DOHH2 (cell line): ENCODE measurements around the gene THBS1.

Experiments used
- H3F3A ChIP-seq: fragments of 200-600 bp; sonication (generic), shearing (Covaris generic); 2 replicates; pipeline ENCODE4 v1.6.0; 2016; ENCODE audit warnings: antibody characterized with exemption, mild to moderate bottlenecking; ENCODE audit not compliant: control insufficient read depth, insufficient read depth
- H3K27ac ChIP-seq: fragments of 200-600 bp; sonication (generic); 2 replicates; pipeline ENCODE4 v1.5.1; 2014; ENCODE audit warnings: low read depth, mild to moderate bottlenecking, low read length, moderate library complexity
- H3K27me3 ChIP-seq: fragments of 200-600 bp; sonication (generic); 2 replicates; pipeline ENCODE4 v1.6.1; 2014; ENCODE audit warnings: mild to moderate bottlenecking, low read length, mixed read lengths; ENCODE audit not compliant: control insufficient read depth
- H3K36me3 ChIP-seq: fragments of 200-600 bp; sonication (generic); 2 replicates; pipeline ENCODE4 v1.6.1; 2014; ENCODE audit warnings: mild to moderate bottlenecking, low read length, moderate library complexity, mixed read lengths; ENCODE audit not compliant: control insufficient read depth
- H3K4me1 ChIP-seq: fragments of 200-600 bp; sonication (generic); 2 replicates; pipeline ENCODE4 v1.6.1; 2014; ENCODE audit warnings: mild to moderate bottlenecking, low read length, mixed read lengths; ENCODE audit not compliant: control insufficient read depth
- H3K4me2 ChIP-seq: fragments of 200-600 bp; sonication (generic); 2 replicates; pipeline ENCODE4 v1.6.0; 2014; ENCODE audit warnings: mild to moderate bottlenecking, low read length, moderate library complexity
- H3K4me3 ChIP-seq: fragments of 200-600 bp; sonication (generic); 2 replicates; pipeline ENCODE4 v1.5.1; 2014; ENCODE audit warnings: mild to moderate bottlenecking, low read length, mixed read lengths
- H3K79me2 ChIP-seq: fragments of 200-600 bp; sonication (generic); 2 replicates; pipeline ENCODE4 v1.6.1; 2014; ENCODE audit warnings: mild to moderate bottlenecking, low read length, mixed read lengths; ENCODE audit not compliant: control insufficient read depth
- H3K9me2 ChIP-seq: fragments of 200-600 bp; sonication (generic); replicated peaks from 2 replicates; pipeline ENCODE4 v1.6.1; 2014; ENCODE audit warnings: mild to moderate bottlenecking, low read length, mixed read lengths; ENCODE audit not compliant: control insufficient read depth
- H3K9me3 ChIP-seq: fragments of 200-600 bp; sonication (generic); 2 replicates; pipeline ENCODE4 v1.6.1; 2014; ENCODE audit warnings: antibody characterized with exemption, low read length, mixed read lengths; ENCODE audit not compliant: control insufficient read depth, insufficient read depth
- H4K20me1 ChIP-seq: fragments of 200-600 bp; sonication (generic); 2 replicates; pipeline ENCODE4 v1.6.0; 2014; ENCODE audit warnings: low read depth, mild to moderate bottlenecking, antibody characterized with exemption, low read length, moderate library complexity; ENCODE audit not compliant: control insufficient read depth, insufficient read depth
- EZH2phosphoT487 ChIP-seq: fragments of 200-600 bp; sonication (generic); IDR thresholded peaks from 2 replicates; pipeline ENCODE4 v1.6.1; 2017; ENCODE audit warnings: borderline replicate concordance, mild to moderate bottlenecking, antibody characterized with exemption, low read length, moderate library complexity, mixed read lengths
- TF ChIP-seq, protein P1 (sequence below): fragments of 200-600 bp; sonication (generic); IDR thresholded peaks from one replicate; pipeline ENCODE4 v1.5.1; 2014; ENCODE audit warnings: antibody characterized with exemption, mild to moderate bottlenecking, low read depth, low read length; ENCODE audit not compliant: poor library complexity, severe bottlenecking

The THBS1 gene

GRCh38 chr15:39548561-39548960 lies 32.3 kb upstream of the THBS1 start:
- Histone ChIP-seq H3K4me2 (no peak overlapping the region), H3K36me3 (no peaks in the 10 kb centered on the region), H4K20me1 (no peaks in the 10 kb centered on the region), H3F3A (no peaks in the 10 kb centered on the region), H3K4me1 (no peaks in the 10 kb centered on the region), H3K79me2 (no peaks in the 10 kb centered on the region), H3K27ac (no peak overlapping the region), H3K9me2 (no peaks in the 10 kb centered on the region), H3K4me3 (no peak overlapping the region), H3K9me3 (peaks cover 3% of the 10 kb centered on the region; the same call in 1 of the 2 replicates), H3K27me3 (no peaks in the 10 kb centered on the region)
- TF ChIP-seq, protein P1, sequence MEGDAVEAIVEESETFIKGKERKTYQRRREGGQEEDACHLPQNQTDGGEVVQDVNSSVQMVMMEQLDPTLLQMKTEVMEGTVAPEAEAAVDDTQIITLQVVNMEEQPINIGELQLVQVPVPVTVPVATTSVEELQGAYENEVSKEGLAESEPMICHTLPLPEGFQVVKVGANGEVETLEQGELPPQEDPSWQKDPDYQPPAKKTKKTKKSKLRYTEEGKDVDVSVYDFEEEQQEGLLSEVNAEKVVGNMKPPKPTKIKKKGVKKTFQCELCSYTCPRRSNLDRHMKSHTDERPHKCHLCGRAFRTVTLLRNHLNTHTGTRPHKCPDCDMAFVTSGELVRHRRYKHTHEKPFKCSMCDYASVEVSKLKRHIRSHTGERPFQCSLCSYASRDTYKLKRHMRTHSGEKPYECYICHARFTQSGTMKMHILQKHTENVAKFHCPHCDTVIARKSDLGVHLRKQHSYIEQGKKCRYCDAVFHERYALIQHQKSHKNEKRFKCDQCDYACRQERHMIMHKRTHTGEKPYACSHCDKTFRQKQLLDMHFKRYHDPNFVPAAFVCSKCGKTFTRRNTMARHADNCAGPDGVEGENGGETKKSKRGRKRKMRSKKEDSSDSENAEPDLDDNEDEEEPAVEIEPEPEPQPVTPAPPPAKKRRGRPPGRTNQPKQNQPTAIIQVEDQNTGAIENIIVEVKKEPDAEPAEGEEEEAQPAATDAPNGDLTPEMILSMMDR: no peak

GRCh38 chr15:39549912-39550311 lies 31.0 kb upstream of the THBS1 start:
- H3K4me3 ChIP-seq: no peak overlapping the region
- no peak overlapping the region for H3K27ac ChIP-seq
- peaks cover 3% of the 10 kb centered on the region; the same call in 1 of the 2 replicates for H3K9me3 ChIP-seq
- H3K36me3 ChIP-seq: no peaks in the 10 kb centered on the region
- H3K79me2 ChIP-seq: no peaks in the 10 kb centered on the region
- no peaks in the 10 kb centered on the region for H4K20me1 ChIP-seq
- H3K27me3 ChIP-seq: no peaks in the 10 kb centered on the region
- no peaks in the 10 kb centered on the region for H3K9me2 ChIP-seq
- H3K4me2 ChIP-seq: no peak overlapping the region
- H3F3A ChIP-seq: no peaks in the 10 kb centered on the region
- H3K4me1 ChIP-seq: no peaks in the 10 kb centered on the region
- TF ChIP-seq, protein P1: no peak
- no peak for TF ChIP-seq EZH2phosphoT487

DNA sequence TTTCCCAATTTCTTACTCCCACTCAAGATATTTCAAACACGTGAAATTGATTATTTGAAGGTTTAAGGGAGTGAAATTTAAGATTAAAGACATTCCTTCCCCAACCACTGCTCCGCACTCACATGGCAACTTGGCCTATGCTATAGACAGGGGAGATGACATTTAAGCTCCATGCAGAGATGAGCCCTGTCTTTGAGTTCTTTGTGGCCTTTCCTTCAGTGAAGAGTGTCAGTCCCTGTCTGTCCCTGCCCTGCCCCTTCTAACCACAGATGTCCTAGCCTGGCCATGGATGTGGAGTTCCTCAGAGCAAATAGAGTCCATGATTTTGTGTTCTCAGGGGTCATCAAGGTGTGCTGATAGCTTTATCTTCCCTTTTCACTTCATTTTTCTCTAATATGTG lies 29.4 kb upstream of the THBS1 start:
- no peaks in the 10 kb centered on the region for H3F3A ChIP-seq
- H3K79me2 ChIP-seq: no peaks in the 10 kb centered on the region
- H3K27ac ChIP-seq: no peak overlapping the region
- H4K20me1 ChIP-seq: no peaks in the 10 kb centered on the region
- no peaks in the 10 kb centered on the region for H3K36me3 ChIP-seq
- no peaks in the 10 kb centered on the region for H3K9me2 ChIP-seq
- no peaks in the 10 kb centered on the region for H3K4me1 ChIP-seq
- H3K4me2 ChIP-seq: no peak overlapping the region
- TF ChIP-seq, protein P1: no peak
- no peak for TF ChIP-seq EZH2phosphoT487
- no peak overlapping the region for H3K4me3 ChIP-seq
- H3K9me3 ChIP-seq: no peaks in the 10 kb centered on the region
- no peaks in the 10 kb centered on the region for H3K27me3 ChIP-seq

DNA sequence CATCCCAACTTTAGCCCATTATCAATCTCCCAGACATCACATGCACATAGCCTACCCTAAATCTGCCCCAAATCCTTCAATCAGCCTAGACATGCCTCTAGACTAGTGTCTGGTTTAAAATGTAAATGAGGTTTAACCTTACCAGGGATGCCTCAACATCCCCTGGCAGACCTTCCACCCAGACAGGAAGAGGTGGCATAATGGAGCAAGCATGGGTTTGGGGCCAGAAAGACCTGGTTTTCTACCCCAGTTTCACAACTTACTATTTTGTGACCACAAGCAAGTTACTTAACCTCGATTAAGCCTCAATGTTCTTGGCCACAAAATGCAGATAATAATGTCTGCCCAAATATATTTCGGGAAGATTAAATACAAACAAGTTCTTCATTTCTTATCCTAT lies 28.3 kb upstream of the THBS1 start:
- Histone ChIP-seq H3K9me2 (no peaks in the 10 kb centered on the region), H3K79me2 (no peaks in the 10 kb centered on the region), H3K4me2 (no peak overlapping the region), H3K27me3 (no peaks in the 10 kb centered on the region), H3F3A (no peaks in the 10 kb centered on the region), H3K36me3 (no peaks in the 10 kb centered on the region), H3K27ac (no peak overlapping the region), H4K20me1 (no peaks in the 10 kb centered on the region), H3K4me1 (no peaks in the 10 kb centered on the region), H3K9me3 (no peaks in the 10 kb centered on the region), H3K4me3 (no peak overlapping the region)
- no peak for TF ChIP-seq EZH2phosphoT487
- TF ChIP-seq, protein P1: no peak
